OCI-LY1 (cell line): ENCODE data around the gene DVL1.

Experiments used
- CTCF ChIP-seq: fragments of 200-600 bp; sonication (generic), shearing (Covaris generic); IDR thresholded peaks from 2 replicates; pipeline ENCODE4 v1.5.1; 2017; ENCODE audit warnings: mild to moderate bottlenecking, antibody characterized with exemption, low read length, moderate library complexity, mixed read lengths
- EZH2 ChIP-seq: fragments of 200-600 bp; sonication (generic), shearing (Covaris generic); IDR thresholded peaks from 2 replicates; pipeline ENCODE4 v1.8.0; 2017; ENCODE audit warnings: borderline replicate concordance, mixed run types, mild to moderate bottlenecking, antibody characterized with exemption, low read length, moderate library complexity, mixed read lengths

- TF ChIP-seq CTCF (no peak), EZH2 (no peak)
Measured at GRCh38 chr1:1312450-1313314, 36.5 kb downstream of the DVL1 start.
